ENCODE data around the gene TM7SF2. TPM values are rescaled to one million over a fixed set of nuclear protein-coding genes. Genes with fewer than 3 reads are reported as not detected.

TM7SF2 gene
- total and polyA plus RNA-seq, 5 donors: 45.7 to 91.5 (median 58.9) TPM

GRCh38 chr11:65121865-65122696, 10.4 kb downstream of the TM7SF2 start, which contains the start of the genes FAU and MRPL49:
Gene FAU (minus strand): TSS chr11:65122134. CDS start chr11:65121813, 321 bp downstream.
Gene MRPL49 (plus strand): TSS chr11:65122321. CDS start chr11:65122347, 26 bp downstream.
- WGBS: under 1% methylated on average over 64 of the region's 64 CpGs
- peak; percentile 93 to 94 for ATAC-seq

DNA sequence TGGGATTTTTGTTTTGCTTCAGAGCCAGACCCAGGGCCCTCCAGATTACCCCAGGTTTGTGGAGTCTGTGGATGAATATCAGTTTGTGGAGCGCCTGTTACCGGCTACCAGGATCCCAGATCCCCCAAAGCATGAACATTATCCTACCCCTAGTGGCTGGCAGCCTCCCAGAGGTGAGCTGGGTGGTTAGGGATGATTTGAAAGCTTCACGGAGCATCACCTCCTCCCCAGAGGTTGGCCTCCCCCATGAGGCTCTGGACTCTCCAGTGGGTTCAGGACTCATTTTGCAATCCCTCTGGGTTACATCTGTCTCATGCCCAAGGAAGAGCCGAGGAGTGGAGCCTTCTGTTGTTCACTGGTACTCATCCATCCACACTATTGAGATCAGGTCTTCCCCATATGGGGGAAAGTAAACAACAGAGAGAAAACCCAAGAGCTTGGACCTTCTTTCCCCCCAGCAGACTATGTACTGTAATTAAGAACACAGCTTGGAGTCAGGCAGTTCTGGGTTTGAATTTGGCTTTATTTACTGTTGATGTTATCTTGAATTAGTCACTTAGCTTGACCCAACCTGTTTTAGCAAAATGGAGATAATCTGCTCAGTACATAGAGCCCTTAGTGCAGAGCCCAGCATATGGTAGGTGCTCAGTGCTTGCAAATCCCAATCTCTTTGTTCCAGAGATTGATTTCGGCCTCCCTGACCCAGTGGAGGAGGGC, 13.0 kb downstream of the TM7SF2 start:
- Histone ChIP-seq H3K27me3 (ENCODE audit: control insufficient read depth, insufficient read depth) (no peaks in the 10 kb centered on the region), H3K9me3 (ENCODE audit: control insufficient read depth, low read length) (no peaks in the 10 kb centered on the region), H3K4me1 (ENCODE audit: control insufficient read depth, insufficient read depth, low read length) (no peaks in the 10 kb centered on the region), H3K4me3 (ENCODE audit: low read length) (no peak overlapping the region), H3K27ac (ENCODE audit: low read length) (no peak overlapping the region)
- ATAC-seq (no peak), DNase-seq (peak in 1 of 3 donors; percentile 10)
- WGBS: 85% methylated on average over 5 of the region's 5 CpGs
- intact Hi-C loops (cut with DNase I): loop anchor here in 1 of 4 donors (5.0 kb wide), 1 partner anchor 112 kb away; the partner anchor contains the start of gene ARL2

More at GRCh38 chr11:65121865-65122696, 10.4 kb downstream of the TM7SF2 start, which contains the start of the genes FAU and MRPL49:
- Histone ChIP-seq H3K27me3 (ENCODE audit: control insufficient read depth, insufficient read depth) (no peaks in the 10 kb centered on the region), H3K27ac (ENCODE audit: low read length) (peak within 1 kb of the TSS; percentile 84), H3K4me3 (ENCODE audit: low read length) (peak within 1 kb of the TSS; percentile 77), H3K9me3 (ENCODE audit: control insufficient read depth, low read length) (no peaks in the 10 kb centered on the region), H3K4me1 (ENCODE audit: control insufficient read depth, insufficient read depth, low read length) (no peaks in the 10 kb centered on the region)
- DNase-seq: peak; percentile 98 to 99 (median 99)
- intact Hi-C loops (cut with DNase I): loop anchor here in 1 of 4 donors (5.0 kb wide), 1 partner anchor 110 kb away; the partner anchor contains the start of gene ARL2

DNA sequence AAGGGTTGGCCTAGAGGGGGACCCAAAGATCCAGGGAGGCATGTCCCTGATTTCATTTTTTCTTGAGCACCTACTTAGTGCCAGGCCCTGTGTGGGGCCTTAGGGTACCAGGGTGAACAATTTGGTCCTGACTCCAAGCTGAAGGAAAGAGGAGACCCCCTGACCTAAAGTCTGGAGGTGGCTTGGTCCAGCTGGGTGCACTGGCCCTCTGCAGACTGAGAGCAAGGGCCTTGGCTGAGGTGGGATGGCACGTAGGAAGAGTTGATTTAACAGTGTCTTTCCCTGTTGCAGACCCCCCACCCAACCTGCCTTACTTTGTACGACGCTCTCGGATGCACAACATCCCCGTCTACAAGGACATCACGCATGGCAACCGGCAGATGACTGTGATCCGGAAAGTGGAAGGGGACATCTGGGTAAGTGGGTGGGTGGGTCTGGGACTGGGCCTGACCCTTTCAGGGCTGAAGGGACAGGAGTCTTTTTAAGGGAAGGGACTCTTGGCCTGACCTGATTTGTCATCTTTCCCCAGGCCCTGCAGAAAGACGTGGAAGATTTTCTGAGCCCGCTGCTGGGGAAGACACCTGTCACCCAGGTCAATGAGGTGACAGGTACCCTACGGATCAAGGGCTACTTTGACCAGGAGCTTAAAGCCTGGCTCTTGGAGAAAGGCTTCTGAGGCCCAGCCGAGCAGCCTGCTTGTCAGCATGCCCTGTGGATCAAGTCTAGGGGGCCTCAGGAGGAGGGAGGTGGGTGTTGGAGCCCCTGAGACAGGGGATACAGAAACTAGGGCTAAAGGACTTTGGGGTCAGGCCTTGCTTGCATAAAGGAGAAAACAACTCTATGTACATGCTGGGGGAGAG, 13.8 kb downstream of the TM7SF2 start:
- ATAC-seq: no peak
- intact Hi-C loops (cut with DNase I): no loop called here

GRCh38 chr11:65126624-65127274, 15.1 kb downstream of the TM7SF2 start:
- H3K4me1 ChIP-seq (ENCODE audit: control insufficient read depth, insufficient read depth, low read length): no peaks in the 10 kb centered on the region
- ATAC-seq (no peak), DNase-seq (no peak)
- no peaks in the 10 kb centered on the region for H3K27me3 ChIP-seq (ENCODE audit: control insufficient read depth, insufficient read depth)
- H3K9me3 ChIP-seq (ENCODE audit: control insufficient read depth, low read length): no peaks in the 10 kb centered on the region
- H3K27ac ChIP-seq (ENCODE audit: low read length): no peak overlapping the region
- intact Hi-C loops (cut with DNase I): no loop called here
- 72% methylated on average over 6 of the region's 6 CpGs for WGBS
- no peak overlapping the region for H3K4me3 ChIP-seq (ENCODE audit: low read length)

More for the DNA sequence above, 13.8 kb downstream of the TM7SF2 start:
- Histone ChIP-seq H3K27me3 (ENCODE audit: control insufficient read depth, insufficient read depth) (no peaks in the 10 kb centered on the region), H3K4me3 (ENCODE audit: low read length) (no peak overlapping the region), H3K4me1 (ENCODE audit: control insufficient read depth, insufficient read depth, low read length) (no peaks in the 10 kb centered on the region), H3K27ac (ENCODE audit: low read length) (no peak overlapping the region), H3K9me3 (ENCODE audit: control insufficient read depth, low read length) (no peaks in the 10 kb centered on the region)
- DNase-seq: peak in 1 of 3 donors; percentile 11
- WGBS: 85% methylated on average over 12 of the region's 12 CpGs

DNA sequence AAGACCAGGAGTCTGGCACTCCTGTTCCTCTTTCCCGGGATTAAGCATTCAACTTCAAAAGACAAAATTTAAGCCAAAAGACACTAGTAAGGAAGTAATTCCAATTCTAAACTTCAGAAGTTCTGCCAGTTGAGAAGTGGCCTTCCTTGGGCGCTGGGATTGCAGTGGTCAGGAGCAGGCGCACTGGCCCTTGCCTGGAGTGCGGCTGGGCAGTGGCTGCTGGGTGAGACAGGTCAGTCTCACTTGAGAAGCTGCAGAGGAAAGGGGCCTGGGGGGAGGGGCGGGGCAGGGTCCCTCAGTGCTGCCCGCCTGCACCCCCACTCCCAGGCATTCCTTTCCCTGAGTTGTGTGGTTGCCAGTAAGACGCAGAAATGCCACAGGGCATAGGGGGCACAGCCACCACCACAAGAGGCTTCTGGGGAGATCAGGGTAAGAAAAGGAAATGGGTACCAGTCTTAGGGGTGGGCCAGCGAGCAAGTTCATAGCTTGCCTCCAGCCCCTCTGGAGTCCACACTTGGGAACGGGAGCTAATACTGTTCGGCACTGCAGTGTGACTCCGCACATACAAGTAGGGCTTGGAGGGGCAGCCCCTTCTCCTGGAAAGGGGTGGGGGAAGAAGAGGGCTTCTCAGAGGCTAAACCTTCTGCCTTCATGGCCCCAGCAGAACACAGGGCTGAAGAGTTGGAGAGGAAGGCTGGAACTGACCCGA, 16.0 kb downstream of the TM7SF2 start:
- Histone ChIP-seq H3K27ac (ENCODE audit: low read length) (no peak overlapping the region), H3K4me1 (ENCODE audit: control insufficient read depth, insufficient read depth, low read length) (no peaks in the 10 kb centered on the region), H3K27me3 (ENCODE audit: control insufficient read depth, insufficient read depth) (no peaks in the 10 kb centered on the region), H3K4me3 (ENCODE audit: low read length) (no peak overlapping the region), H3K9me3 (ENCODE audit: control insufficient read depth, low read length) (no peaks in the 10 kb centered on the region)
- 78% methylated on average over 12 of the region's 12 CpGs for WGBS
- intact Hi-C loops (cut with DNase I): no loop called here
- peak in 1 of 3 donors; percentile 20 for DNase-seq
- ATAC-seq: peak in 1 of 2 donors; percentile 3

- 81% methylated on average over 15 of the region's 15 CpGs for WGBS
- no peaks in the 10 kb centered on the region for H3K9me3 ChIP-seq (ENCODE audit: control insufficient read depth, low read length)
- ATAC-seq (no peak), DNase-seq (peak in 1 of 3 donors; percentile 47)
- H3K27me3 ChIP-seq (ENCODE audit: control insufficient read depth, insufficient read depth): no peaks in the 10 kb centered on the region
- intact Hi-C loops (cut with DNase I): no loop called here
- H3K27ac ChIP-seq (ENCODE audit: low read length): no peak overlapping the region
- H3K4me3 ChIP-seq (ENCODE audit: low read length): no peak overlapping the region
- peaks cover 3% of the 10 kb centered on the region for H3K4me1 ChIP-seq (ENCODE audit: control insufficient read depth, insufficient read depth, low read length)
These were observed 16.8 kb downstream of the TM7SF2 start for GRCh38 chr11:65128182-65129145.

DNA sequence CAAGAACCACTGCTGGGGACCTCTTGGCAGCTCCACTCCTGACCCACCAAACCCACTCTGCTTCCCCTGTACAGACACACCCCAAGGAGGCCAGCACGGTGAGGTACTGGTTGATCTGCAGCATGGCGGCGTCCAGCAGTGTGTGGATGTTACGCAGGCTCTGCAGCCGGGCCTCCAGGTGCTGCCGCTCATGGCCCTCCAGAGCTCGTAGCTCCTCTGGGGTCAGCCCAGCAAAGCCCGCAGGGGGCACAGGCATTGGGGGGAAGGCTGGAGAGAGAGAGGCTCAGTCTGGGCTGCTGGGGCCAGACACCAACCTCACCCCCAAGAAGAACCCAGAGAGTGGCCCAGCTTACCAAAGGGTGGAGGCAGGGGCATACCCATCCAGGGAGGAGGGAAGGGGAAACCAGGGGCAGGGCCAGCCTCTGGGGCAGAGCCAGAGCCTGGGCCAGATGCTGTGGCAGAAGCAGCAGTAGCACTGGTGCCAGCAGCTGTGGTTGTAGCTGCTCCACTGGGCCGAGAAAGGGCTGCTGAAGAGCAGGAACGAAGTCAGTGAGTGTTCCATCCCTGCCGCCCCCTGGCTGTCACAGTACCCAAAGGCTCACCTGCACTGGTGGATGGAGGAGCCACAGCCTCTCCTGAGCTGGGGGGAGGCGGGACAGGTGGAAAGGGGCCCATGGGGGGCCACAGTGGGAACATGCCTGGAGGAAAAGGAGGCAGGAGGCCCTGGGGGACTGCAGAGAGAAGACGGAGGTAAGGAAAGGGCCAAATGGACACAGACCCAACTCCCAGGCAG, 18.2 kb downstream of the TM7SF2 start:
- intact Hi-C loops (cut with DNase I): loop anchor here in 1 of 4 donors (10.0 kb wide), 1 partner anchor 315 kb away; the partner anchor contains the start of gene MEN1
- Histone ChIP-seq H3K4me1 (ENCODE audit: control insufficient read depth, insufficient read depth, low read length) (peaks cover 3% of the 10 kb centered on the region), H3K4me3 (ENCODE audit: low read length) (no peak overlapping the region), H3K9me3 (ENCODE audit: control insufficient read depth, low read length) (no peaks in the 10 kb centered on the region), H3K27me3 (ENCODE audit: control insufficient read depth, insufficient read depth) (no peaks in the 10 kb centered on the region), H3K27ac (ENCODE audit: low read length) (no peak overlapping the region)
- DNase-seq (peak in 1 of 3 donors; percentile 38), ATAC-seq (no peak)
- WGBS: 87% methylated on average over 13 of the region's 13 CpGs

GRCh38 chr11:65130631-65131416, 19.2 kb downstream of the TM7SF2 start:
- WGBS: 81% methylated on average over 19 of the region's 19 CpGs
- ATAC-seq (no peak), DNase-seq (peak in 1 of 3 donors; percentile 50)
- peaks cover 6% of the 10 kb centered on the region for H3K4me1 ChIP-seq (ENCODE audit: control insufficient read depth, insufficient read depth, low read length)
- no peaks in the 10 kb centered on the region for H3K27me3 ChIP-seq (ENCODE audit: control insufficient read depth, insufficient read depth)
- H3K4me3 ChIP-seq (ENCODE audit: low read length): no peak overlapping the region
- no peak overlapping the region for H3K27ac ChIP-seq (ENCODE audit: low read length)
- H3K9me3 ChIP-seq (ENCODE audit: control insufficient read depth, low read length): no peaks in the 10 kb centered on the region
- intact Hi-C loops (cut with DNase I): loop anchor here in 1 of 4 donors (10.0 kb wide), 1 partner anchor 316 kb away; the partner anchor contains the start of gene MEN1

Data from right cardiac atrium (tissue), 5 donors.